GM20431 (cell line): ENCODE data around the gene TUBB4B.

Experiments
- in situ Hi-C: fragments of 300-500 bp; cut with MseI, MboI; formaldehyde crosslinking; loops from one replicate; pipeline ENCODE4 v1.15.0; 2020; ENCODE audit warnings: low sequenced_read_pairs; ENCODE audit not compliant: unreplicated experiment

Gene TUBB4B

GRCh38 chr9:137278721-137279711 is 37.9 kb downstream of the TUBB4B start:
- in situ Hi-C loops = no loop called here

- in situ Hi-C loops = no loop called here
Measured at GRCh38 chr9:137279741-137280473, 38.8 kb downstream of the TUBB4B start.

GRCh38 chr9:137280474-137281344 is 39.6 kb downstream of the TUBB4B start:
- in situ Hi-C loops = no loop called here

- in situ Hi-C loops = no loop called here
Measured at GRCh38 chr9:137281345-137282116, 40.4 kb downstream of the TUBB4B start.

GRCh38 chr9:137286975-137287383 is 45.9 kb downstream of the TUBB4B start:
- in situ Hi-C loops = no loop called here

- in situ Hi-C loops = loop anchor here (10.0 kb wide), 1 partner anchor 142 kb away; no protein-coding TSS in a partner anchor
Measured at GRCh38 chr9:137293094-137293481, 52.0 kb downstream of the TUBB4B start.
